Spleen (tissue), 11 donors: Measurements from ENCODE around the gene MRPS22. TPM values are rescaled to one million over a fixed set of nuclear protein-coding genes. Genes with fewer than 3 reads are reported as not detected.

ENCODE experiments used
- DNase-seq: peaks from one replicate; pipeline ENCODE4 v3.0.0-alpha.2; 2020
- H3K27ac ChIP-seq, 8 donors: fragments of 200-600 bp; sonication (generic) in 7 of 8; 1 replicate in 4 of 8; 2 replicates in 4 of 8; pipeline versions ENCODE4 v1.5.0 to v1.8.0; 2016 to 2021; ENCODE audit warnings: inconsistent platforms in 4 of 8, mild to moderate bottlenecking in 4 of 8, moderate library complexity in 1 of 8
- H3K27me3 ChIP-seq, 7 donors: fragments of 200-600 bp; sonication (generic) in 6 of 7; replicated peaks in 1 of 7; 1 replicate in 4 of 7; 2 replicates in 3 of 7; pipeline versions ENCODE4 v1.5.0 to v1.8.0; 2016 to 2021; ENCODE audit warnings: inconsistent platforms in 3 of 7, mild to moderate bottlenecking in 1 of 7
- H3K36me3 ChIP-seq, 6 donors: fragments of 200-600 bp; sonication (generic) in 5 of 6; 1 replicate in 4 of 6; 2 replicates in 2 of 6; pipeline versions ENCODE4 v1.5.0 to v1.8.0; 2016 to 2021; ENCODE audit warnings: inconsistent platforms in 2 of 6
- H3K4me1 ChIP-seq, 6 donors: fragments of 200-600 bp; sonication (generic) in 5 of 6; 1 replicate in 3 of 6; 2 replicates in 3 of 6; pipeline versions ENCODE4 v1.5.0 to v1.8.0; 2016 to 2021; ENCODE audit warnings: inconsistent platforms in 3 of 6
- H3K4me3 ChIP-seq, 8 donors: fragments of 200-600 bp; sonication (generic) in 7 of 8; 1 replicate in 4 of 8; 2 replicates in 4 of 8; pipeline versions ENCODE4 v1.5.0 to v1.8.0; 2016 to 2021; ENCODE audit warnings: inconsistent platforms in 4 of 8, mild to moderate bottlenecking in 4 of 8, moderate library complexity in 2 of 8
- H3K9me3 ChIP-seq, 8 donors: fragments of 200-600 bp; sonication (generic) in 7 of 8; 1 replicate in 4 of 8; 2 replicates in 4 of 8; pipeline versions ENCODE4 v1.5.0 to v1.8.0; 2016 to 2021; ENCODE audit warnings: inconsistent platforms in 4 of 8
- CTCF ChIP-seq, 11 experiments: fragments of 200-600 bp in 7 of 11; fragments of 450-650 bp in 4 of 11; sonication (generic) in 4 of 11; IDR thresholded peaks in 8 of 11; conservative IDR thresholded peaks in 3 of 11; 1 replicate in 7 of 11; 2 replicates in 4 of 11; pipeline versions ENCODE4 v1.4.0 to v1.8.0; 2016 to 2021; ENCODE audit warnings: antibody characterized with exemption in 11 of 11, inconsistent platforms in 4 of 11, mild to moderate bottlenecking in 1 of 11
- POLR2A ChIP-seq, 3 donors: fragments of 450-650 bp; IDR thresholded peaks; one replicate each; pipeline ENCODE4 v1.5.1; 2017; ENCODE audit warnings: antibody characterized with exemption in 3 of 3, mild to moderate bottlenecking in 1 of 3
- POLR2AphosphoS5 ChIP-seq, 3 donors: sonication (generic); formaldehyde crosslinking; IDR thresholded peaks; one replicate each; pipeline ENCODE4 v1.5.1; 2017; ENCODE audit warnings: antibody characterized with exemption in 3 of 3
- WGBS, 5 donors: extraction: QIAGEN DNeasy Blood & Tissue Kit in 3 of 5; methylation state at CpG; one replicate each; pipeline versions ENCODE4 v1.1.5 to v1.1.7; 2013 to 2018; 5-methylcytosine and 5-hydroxymethylcytosine counted together
- intact Hi-C: fragments of 100-400 bp; cut with DNase I; formaldehyde crosslinking; loops from one replicate; pipeline ENCODE4 v1.15.0; 2023; ENCODE audit warnings: low total_unique reads
- polyA plus RNA-seq, 3 donors: library from polyadenylated mRNA; stranded (reverse); fragments of 200-250 nt; gene quantifications; one replicate each; pipeline ENCODE4 v1.2.1, GENCODE V29; 2013
- total RNA-seq, 7 donors: library from RNA; depleted of rRNA in 3 of 7; stranded (reverse); fragments of >200 nt in 3 of 7; fragmentation: NEBNext Ultra II Directional in 4 of 7; extraction: Animal tissue kit (Norgen Biotek cat#: 25700) in 4 of 7; gene quantifications; one replicate each; pipeline versions ENCODE4 v1.1.0 to v1.2.1, GENCODE V29; 2016 to 2021
- donor health status: healthy with polysubstance abuse.
- donor health status: DM: no; HTN: no; CAD: no; lungs with moderate emphysema.
- donor health status: DM: no; HTN: no; CAD: no.
- donor health status: Bipolar disorder and iron deficiency.
- donor health status: healthy.
- donor health status: DM: no; HTN: no; CAD: no.
- donor health status: DM: yes; HTN: yes; CAD: no.

Gene MRPS22
- total and polyA plus RNA-seq, 10 donors: 24.8 to 53.2 (median 30.9) TPM

- no peak overlapping the region for H3K27ac ChIP-seq
Observed at GRCh38 chr3:139310474-139310933, 33.3 kb upstream of the MRPS22 start.

DNA sequence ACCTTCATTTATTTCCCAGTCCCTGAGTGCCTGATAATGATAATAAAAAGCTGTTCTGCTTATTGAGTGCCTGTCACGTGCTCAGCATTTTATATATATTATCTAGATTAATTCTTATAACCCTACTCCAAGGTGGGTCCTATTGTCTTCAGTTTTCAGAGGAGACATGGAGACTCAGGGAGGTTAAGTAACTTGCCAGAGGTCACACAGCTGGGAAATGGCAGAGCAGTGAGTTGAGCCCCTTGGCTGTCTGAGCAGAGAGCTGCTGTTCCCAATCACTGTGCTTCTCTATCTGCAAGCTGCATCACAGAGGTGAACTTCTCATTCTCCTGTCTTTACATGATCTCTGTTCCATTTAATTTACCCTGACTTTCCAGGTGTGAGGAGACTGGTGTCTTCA is 32.3 kb upstream of the MRPS22 start:
- Histone ChIP-seq H3K4me3 (no peak overlapping the region), H3K9me3 (no peaks in the 10 kb centered on the region), H3K27me3 (peaks cover 0 to 14% (median 0%) of the 10 kb centered on the region in 7 donors), H3K36me3 (no peaks in the 10 kb centered on the region), H3K27ac (no peak overlapping the region), H3K4me1 (peaks cover 0 to 9% (median 0%) of the 10 kb centered on the region in 6 donors)
- WGBS, 5 donors: 46 to 67% (median 57%) methylated on average over 1 of the region's 1 CpG
- TF ChIP-seq POLR2AphosphoS5 (IDR thresholded peaks at IDR 0.05) (no peak), POLR2A (IDR thresholded peaks at IDR 0.05) (no peak), CTCF (IDR thresholded peaks at IDR 0.05 in 8 of 11, conservative IDR thresholded peaks at IDR 0.05 in 3 of 11) (no peak)
- no peak for DNase-seq
- intact Hi-C loops: no loop called here

More at GRCh38 chr3:139310474-139310933, 33.3 kb upstream of the MRPS22 start:
- DNase-seq: no peak
- 69 to 81% (median 74%) methylated on average over 8 of the region's 8 CpGs for WGBS, 5 donors
- no peaks in the 10 kb centered on the region for H3K9me3 ChIP-seq
- TF ChIP-seq POLR2AphosphoS5 (IDR thresholded peaks at IDR 0.05): no peak
- TF ChIP-seq POLR2A (IDR thresholded peaks at IDR 0.05): no peak
- TF ChIP-seq CTCF (IDR thresholded peaks at IDR 0.05 in 8 of 11, conservative IDR thresholded peaks at IDR 0.05 in 3 of 11): no peak
- peaks cover 0 to 6% (median 0%) of the 10 kb centered on the region in 7 donors for H3K27me3 ChIP-seq
- H3K36me3 ChIP-seq: no peaks in the 10 kb centered on the region
- intact Hi-C loops: no loop called here
- H3K4me3 ChIP-seq: no peak overlapping the region
- peaks cover 0 to 9% (median 0%) of the 10 kb centered on the region in 6 donors for H3K4me1 ChIP-seq

DNA sequence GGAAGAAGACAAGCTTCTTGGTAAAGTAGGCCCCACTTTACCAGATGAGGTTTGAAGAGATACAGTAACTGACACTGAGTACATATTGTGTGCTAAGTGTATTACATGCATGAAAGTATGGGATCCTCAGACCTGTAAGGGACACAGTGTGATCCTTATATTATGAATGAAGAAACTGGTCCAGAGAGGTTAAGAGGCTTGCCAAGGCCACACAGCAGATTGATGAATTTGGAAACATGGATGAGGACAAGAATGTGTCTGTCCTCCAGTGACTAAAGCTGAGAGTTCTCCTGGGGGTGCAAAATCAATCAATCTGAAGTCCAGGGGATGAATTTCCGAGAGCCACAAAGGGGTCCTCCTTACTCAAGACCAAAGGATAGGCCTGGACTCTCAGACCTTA is 31.4 kb upstream of the MRPS22 start:
- Histone ChIP-seq H3K36me3 (no peaks in the 10 kb centered on the region), H3K27me3 (peaks cover 0 to 23% (median 0%) of the 10 kb centered on the region in 7 donors), H3K4me3 (no peak overlapping the region), H3K9me3 (no peaks in the 10 kb centered on the region), H3K4me1 (peaks cover 0 to 9% (median 0%) of the 10 kb centered on the region in 6 donors), H3K27ac (no peak overlapping the region)
- intact Hi-C loops: no loop called here
- TF ChIP-seq POLR2A (IDR thresholded peaks at IDR 0.05): no peak
- 74 to 100% (median 90%) methylated on average over 1 of the region's 1 CpG for WGBS, 5 donors
- DNase-seq: no peak

DNA sequence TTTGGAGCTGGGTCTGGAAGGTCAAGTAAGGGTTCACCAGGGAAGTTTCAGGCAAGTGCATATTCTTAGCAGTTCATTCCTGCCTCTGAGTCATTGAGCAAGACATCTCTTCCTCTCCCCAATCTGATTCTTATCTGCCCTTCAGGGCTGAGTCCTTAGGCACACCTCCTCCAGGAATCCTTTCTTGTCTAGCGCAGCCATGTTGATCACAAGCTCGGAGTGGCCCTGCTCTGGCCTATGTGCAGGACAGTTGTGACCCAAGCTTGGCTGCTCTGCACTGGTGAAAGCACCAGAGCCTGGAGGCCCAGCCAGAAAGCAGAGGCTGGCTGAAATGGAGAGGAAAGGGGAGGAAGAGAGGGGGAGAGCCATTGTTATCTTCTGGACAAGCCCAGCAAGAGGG is 30.9 kb upstream of the MRPS22 start:
- TF ChIP-seq CTCF (IDR thresholded peaks at IDR 0.05 in 8 of 11, conservative IDR thresholded peaks at IDR 0.05 in 3 of 11) (no peak), POLR2A (IDR thresholded peaks at IDR 0.05) (no peak), POLR2AphosphoS5 (IDR thresholded peaks at IDR 0.05) (no peak)
- no peak for DNase-seq
- no peaks in the 10 kb centered on the region for H3K9me3 ChIP-seq
- no peak overlapping the region for H3K27ac ChIP-seq
- peaks cover 0 to 28% (median 2%) of the 10 kb centered on the region in 7 donors for H3K27me3 ChIP-seq
- intact Hi-C loops: no loop called here
- H3K4me1 ChIP-seq: peaks cover 0 to 9% (median 0%) of the 10 kb centered on the region in 6 donors
- no peak overlapping the region for H3K4me3 ChIP-seq
- WGBS, 5 donors: 91 to 98% (median 94%) methylated on average over 2 of the region's 2 CpGs
- no peaks in the 10 kb centered on the region for H3K36me3 ChIP-seq
